Astrocyte of the spinal cord (primary cell): ENCODE measurements around the gene DOCK9.

Experiments
- DNase-seq: peaks from one replicate; pipeline ENCODE4 v3.0.0; 2011; ENCODE audit warnings: low read depth, low spot score
- H3K4me3 ChIP-seq: 2 replicates; pipeline ENCODE4 v1.5.1; 2011; ENCODE audit warnings: low read depth, mild to moderate bottlenecking, low read length, moderate library complexity
- in situ Hi-C: cut with HindIII; loops from 2 replicates; pipeline ENCODE4 v1.10.0; 2017; ENCODE audit warnings: low sequenced_read_pairs
- TF ChIP-seq, protein P1 (sequence below): IDR thresholded peaks from 2 replicates; pipeline ENCODE4 v1.5.1; 2012; ENCODE audit warnings: low read depth, mild to moderate bottlenecking, low read length, inconsistent platforms

DOCK9 gene

DNA sequence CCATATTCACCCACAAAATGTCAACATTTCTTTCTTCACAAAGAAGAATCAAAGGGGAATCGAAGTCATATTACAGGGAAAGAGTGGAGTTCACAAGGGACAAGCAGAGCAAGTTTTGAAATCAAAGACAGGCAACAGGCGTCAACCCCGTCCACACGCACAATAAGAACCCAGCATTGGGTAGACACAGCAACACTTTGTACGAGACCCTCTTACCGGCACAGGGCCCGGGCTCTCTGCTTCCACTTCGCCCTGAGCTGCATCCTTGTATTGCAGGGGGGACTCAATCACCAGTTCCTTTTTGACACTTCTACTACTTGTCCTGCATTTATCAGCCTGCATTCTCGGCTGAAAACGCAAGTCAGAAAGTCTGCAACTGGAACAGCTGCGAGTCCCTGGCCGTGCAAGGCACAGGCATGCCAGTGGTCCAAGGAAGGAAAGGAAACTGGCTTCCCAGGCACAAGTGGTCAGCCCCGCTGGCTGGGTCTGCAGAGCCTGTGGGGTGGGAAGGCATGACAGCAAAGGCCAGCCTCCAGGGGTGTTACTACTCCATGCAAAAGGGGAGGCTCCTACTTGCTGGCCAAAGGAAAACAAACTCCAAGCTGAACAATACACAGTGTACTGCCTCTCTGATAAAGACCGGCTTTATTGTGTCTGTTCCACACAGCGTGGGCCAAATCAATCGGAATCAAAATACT is at the start of gene DOCK9:
Gene DOCK9, minus strand, starts transcription at position 497 of the 698 bp plus-strand sequence. Its CDS starts 155 bp downstream, at position 342.
- peak; percentile 89 for DNase-seq
- in situ Hi-C loops = no loop called here
- H3K4me3 ChIP-seq = peak within 1 kb of the TSS; percentile 55
- TF ChIP-seq, protein P1, sequence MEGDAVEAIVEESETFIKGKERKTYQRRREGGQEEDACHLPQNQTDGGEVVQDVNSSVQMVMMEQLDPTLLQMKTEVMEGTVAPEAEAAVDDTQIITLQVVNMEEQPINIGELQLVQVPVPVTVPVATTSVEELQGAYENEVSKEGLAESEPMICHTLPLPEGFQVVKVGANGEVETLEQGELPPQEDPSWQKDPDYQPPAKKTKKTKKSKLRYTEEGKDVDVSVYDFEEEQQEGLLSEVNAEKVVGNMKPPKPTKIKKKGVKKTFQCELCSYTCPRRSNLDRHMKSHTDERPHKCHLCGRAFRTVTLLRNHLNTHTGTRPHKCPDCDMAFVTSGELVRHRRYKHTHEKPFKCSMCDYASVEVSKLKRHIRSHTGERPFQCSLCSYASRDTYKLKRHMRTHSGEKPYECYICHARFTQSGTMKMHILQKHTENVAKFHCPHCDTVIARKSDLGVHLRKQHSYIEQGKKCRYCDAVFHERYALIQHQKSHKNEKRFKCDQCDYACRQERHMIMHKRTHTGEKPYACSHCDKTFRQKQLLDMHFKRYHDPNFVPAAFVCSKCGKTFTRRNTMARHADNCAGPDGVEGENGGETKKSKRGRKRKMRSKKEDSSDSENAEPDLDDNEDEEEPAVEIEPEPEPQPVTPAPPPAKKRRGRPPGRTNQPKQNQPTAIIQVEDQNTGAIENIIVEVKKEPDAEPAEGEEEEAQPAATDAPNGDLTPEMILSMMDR = no peak

DNA sequence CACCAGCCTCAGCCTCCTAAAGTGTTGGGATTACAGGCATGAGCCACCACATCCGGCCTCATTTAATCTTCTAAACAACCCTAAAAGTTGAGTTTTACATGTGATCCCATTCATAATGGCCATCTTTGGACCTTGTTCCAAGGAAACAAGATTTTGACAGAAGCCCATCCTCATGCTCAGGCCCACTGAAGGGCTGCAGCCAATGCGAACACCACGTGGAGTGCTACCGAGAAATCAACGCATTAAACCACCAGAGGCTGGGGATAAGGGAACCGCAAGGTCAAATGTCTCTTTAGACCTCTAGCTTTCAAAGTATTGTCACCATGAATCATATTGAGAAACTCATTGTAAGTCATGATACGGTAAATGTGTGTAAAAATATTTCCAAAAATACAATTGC is 49.4 kb upstream of the DOCK9 start:
- DNase-seq = peak; percentile 31

GRCh38 chr13:99022941-99023340 is 45.1 kb upstream of the DOCK9 start:
- no peak overlapping the region for H3K4me3 ChIP-seq
- no peak for DNase-seq
- in situ Hi-C loops = no loop called here
- TF ChIP-seq, protein P1 = no peak

More for the DNA sequence above, 49.4 kb upstream of the DOCK9 start:
- no peak overlapping the region for H3K4me3 ChIP-seq
- TF ChIP-seq, protein P1 = no peak
- in situ Hi-C loops = no loop called here

- TF ChIP-seq, protein P1 = no peak
- in situ Hi-C loops = no loop called here
- H3K4me3 ChIP-seq = no peak overlapping the region
- peak; percentile 77 for DNase-seq
These were observed 40.7 kb upstream of the DOCK9 start for GRCh38 chr13:99018418-99019180.

DNA sequence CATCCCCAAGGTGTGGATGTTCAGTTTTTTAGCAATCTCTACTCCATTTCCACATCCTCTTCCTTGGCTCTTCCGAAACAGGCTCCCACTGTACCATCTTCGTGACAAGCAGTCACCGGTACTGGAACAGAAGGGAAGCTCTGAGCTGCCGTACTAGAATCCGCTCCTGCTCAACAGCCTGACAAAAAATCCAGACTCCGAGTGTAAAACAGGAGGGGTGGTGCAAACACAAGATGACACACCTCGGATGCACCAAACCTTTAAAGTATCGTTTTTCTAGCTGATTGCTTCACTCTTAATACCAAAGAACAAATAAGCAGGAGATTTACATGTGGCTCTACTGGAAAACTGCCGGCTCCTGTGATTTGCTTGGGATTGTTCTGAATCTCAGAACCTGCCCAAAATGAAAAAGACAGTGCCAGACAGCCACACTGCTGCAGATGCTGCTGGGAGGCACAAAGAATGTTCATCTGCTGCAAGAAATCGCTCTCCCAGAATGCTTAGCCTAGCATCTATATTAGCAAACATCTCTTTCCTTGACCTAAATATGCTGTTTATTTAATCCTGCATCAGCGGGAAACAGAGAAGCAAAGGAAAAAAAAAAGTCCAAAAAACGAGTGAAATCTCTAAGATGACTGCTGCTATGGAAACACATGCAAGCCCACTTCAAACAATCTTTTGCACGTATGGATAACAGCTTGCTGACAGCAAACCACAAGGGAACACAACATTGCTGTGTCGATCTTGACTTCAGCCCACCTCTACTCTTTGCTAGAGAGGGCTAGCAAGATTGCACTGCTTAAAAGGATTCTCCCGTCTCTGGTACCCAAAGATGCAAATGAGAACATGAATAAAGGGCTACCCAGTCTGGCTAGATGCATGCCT is 38.0 kb upstream of the DOCK9 start:
- TF ChIP-seq, protein P1 = no peak
- H3K4me3 ChIP-seq = no peak overlapping the region
- DNase-seq = no peak
- in situ Hi-C loops = no loop called here

GRCh38 chr13:99014522-99014921 is 36.7 kb upstream of the DOCK9 start:
- TF ChIP-seq, protein P1 = no peak

More at GRCh38 chr13:99014522-99014921, 36.7 kb upstream of the DOCK9 start:
- no peak for DNase-seq
- in situ Hi-C loops = no loop called here
- H3K4me3 ChIP-seq = no peak overlapping the region
